Gastroesophageal sphincter (tissue), 3 donors: ENCODE measurements around the gene CD93.

Experiments
- CTCF ChIP-seq, 4 experiments: fragments of 200-600 bp in 2 of 4; fragments of 450-650 bp in 2 of 4; sonication (generic) in 1 of 4; IDR thresholded peaks; one replicate each; pipeline ENCODE4 v1.5.1; 2017 to 2019; ENCODE audit warnings: antibody characterized with exemption in 4 of 4, mild to moderate bottlenecking in 2 of 4, moderate library complexity in 2 of 4
- EP300 ChIP-seq: sonication (generic); formaldehyde crosslinking; IDR thresholded peaks from one replicate; pipeline ENCODE4 v1.6.1; 2017; ENCODE audit warnings: antibody characterized with exemption, mild to moderate bottlenecking

- TF ChIP-seq EP300, result no peak
- no peak for TF ChIP-seq CTCF (IDR thresholded peaks at IDR 0.05)
Measured at GRCh38 chr20:23127506-23128279, 41.6 kb upstream of the CD93 start.
